A549 treated with ZK216348 at 1 μM for 4 hours (cell line): ENCODE results near the gene PRORP. TPM values are rescaled to one million over a fixed set of nuclear protein-coding genes. Genes with fewer than 3 reads are reported as not detected.

ENCODE experiments used
- total RNA-seq: library from RNA; stranded (reverse); fragments of 200-300 nt; extraction: Qiagen RNA extraction; gene quantifications from 5 replicates; pipeline ENCODE4 v1.2.3, GENCODE V29; 2022; ENCODE audit warnings: low read depth

Gene PRORP
- total RNA-seq: 28.2 to 39.0 TPM (median 35.8 TPM) in 5 replicates

DNA sequence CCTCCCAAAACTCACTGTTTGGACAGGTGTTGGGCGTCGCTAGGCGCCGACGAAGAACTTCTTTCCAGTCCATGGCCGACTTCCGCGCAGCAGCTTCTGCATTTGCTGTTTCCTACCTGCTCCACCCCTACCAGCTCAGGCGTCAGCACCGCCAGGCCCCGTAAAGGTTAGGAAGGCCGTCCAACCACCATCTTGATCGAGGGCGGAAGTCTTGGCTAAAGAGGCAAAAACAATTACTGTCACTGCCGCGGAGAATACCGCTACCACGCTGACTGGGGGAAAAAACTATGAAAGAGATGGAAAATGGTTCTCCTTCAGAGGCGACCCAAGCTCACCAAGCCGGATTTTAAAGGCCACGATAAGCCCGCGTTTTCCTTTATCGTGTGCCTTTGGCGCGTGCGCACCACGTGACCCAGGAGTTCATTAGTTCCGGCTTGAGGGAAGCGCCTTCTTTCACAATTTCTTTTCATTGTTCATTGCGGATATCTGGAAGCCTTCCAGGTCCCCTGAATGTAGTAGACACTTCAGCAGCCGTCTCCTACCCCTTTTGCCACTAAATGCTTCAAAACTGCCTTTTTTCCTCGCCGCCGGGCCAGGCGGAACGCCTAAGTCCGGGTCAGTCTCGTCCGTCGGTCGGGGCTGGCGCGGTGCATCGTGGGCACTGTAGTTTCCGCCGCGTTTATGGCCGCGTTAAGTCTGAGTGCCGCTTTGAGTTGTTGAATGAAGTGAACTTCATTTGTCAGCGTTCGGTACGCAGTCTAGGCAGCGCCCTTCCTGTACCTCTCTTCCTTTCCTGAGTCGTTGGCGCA lies at the start of gene PRORP, which contains the start of gene PPP2R3C:
Gene PRORP, plus strand, starts transcription at position 666 of the 809 bp plus-strand sequence. CDS start 694 bp downstream, outside the sequence.
Gene PPP2R3C, minus strand, starts transcription at position 104 of the 809 bp plus-strand sequence. Its CDS starts 31 bp downstream, at position 73.

Other genes starting within 250 kb of the PRORP start
- 21.2 to 41.5 TPM (median 29.5 TPM) in 5 replicates for gene BAZ1A, start 247.2 kb upstream of the PRORP start, total RNA-seq
- gene SRP54, start 139.6 kb upstream of the PRORP start, total RNA-seq: 50.8 to 77.7 TPM (median 59.1 TPM) in 5 replicates
- 95.4 to 113 TPM (median 103 TPM) in 5 replicates for gene FAM177A1, start 76.3 kb upstream of the PRORP start, total RNA-seq
- 20.3 to 34.5 TPM (median 24.2 TPM) in 5 replicates for gene PPP2R3C, start 562 bp upstream of the PRORP start, total RNA-seq
- 243 to 337 TPM (median 269 TPM) in 5 replicates for gene PSMA6, start 169.8 kb downstream of the PRORP start, total RNA-seq